Neural progenitor cell (in vitro differentiated cells): ENCODE results near the gene DKKL1.

Experiments used
- EZH2phosphoT487 ChIP-seq: fragments of 200-600 bp; sonication (generic); IDR thresholded peaks from 2 replicates; pipeline ENCODE4 v1.6.1; 2017; ENCODE audit warnings: antibody characterized with exemption
- TF ChIP-seq, protein P1 (sequence below): fragments of 200-600 bp; sonication (generic); IDR thresholded peaks from 2 replicates; pipeline ENCODE4 v1.5.1; 2017; ENCODE audit warnings: antibody characterized with exemption, mild to moderate bottlenecking

DNA sequence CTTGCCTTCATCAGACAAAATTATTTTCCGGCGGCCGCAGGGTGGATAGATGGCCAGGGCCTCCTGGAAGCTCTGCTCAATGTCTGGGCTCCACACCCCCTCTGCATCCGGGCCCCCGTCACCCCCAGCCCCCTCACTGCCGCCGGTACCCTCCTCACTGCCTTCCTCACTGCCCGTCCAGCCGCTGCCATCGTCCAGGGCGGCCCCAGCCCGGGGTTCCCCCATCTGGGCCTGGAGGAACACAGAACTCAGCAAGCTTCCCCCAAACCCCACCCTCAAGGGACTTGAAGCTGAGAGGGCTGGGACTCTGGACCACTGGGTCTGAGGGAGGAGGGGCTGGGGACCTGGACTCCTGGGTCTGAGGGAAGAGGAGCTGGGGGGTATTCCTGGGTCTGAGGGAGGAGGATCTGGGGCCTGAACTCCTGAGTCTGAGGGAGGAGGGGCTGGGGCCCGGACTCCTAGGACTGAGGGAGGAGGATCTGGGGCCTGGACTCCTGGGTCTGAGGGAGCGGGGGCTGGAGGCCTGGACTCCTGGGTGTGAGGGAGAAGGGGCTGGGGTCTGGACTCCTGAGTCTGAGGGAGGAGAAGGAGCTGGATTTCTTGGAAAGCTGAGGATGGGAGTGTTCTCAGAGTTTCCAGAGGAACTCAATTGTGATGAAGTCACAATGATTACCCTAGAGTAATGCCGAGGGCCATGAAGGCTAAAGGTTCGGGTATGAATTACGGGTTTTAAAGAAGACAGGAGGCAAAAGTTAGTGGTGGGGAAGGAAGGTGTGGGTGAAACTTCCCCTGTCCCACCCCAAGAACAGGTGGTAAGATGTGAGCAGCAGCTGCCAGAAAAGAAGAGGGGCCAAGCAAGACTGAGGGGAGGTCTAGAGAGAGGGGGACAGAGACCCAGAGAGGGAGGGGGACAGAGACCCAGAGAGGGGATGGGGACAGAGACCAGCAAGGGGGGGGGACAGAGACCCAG lies 3.5 kb upstream of the DKKL1 start:
- TF ChIP-seq, protein P1, sequence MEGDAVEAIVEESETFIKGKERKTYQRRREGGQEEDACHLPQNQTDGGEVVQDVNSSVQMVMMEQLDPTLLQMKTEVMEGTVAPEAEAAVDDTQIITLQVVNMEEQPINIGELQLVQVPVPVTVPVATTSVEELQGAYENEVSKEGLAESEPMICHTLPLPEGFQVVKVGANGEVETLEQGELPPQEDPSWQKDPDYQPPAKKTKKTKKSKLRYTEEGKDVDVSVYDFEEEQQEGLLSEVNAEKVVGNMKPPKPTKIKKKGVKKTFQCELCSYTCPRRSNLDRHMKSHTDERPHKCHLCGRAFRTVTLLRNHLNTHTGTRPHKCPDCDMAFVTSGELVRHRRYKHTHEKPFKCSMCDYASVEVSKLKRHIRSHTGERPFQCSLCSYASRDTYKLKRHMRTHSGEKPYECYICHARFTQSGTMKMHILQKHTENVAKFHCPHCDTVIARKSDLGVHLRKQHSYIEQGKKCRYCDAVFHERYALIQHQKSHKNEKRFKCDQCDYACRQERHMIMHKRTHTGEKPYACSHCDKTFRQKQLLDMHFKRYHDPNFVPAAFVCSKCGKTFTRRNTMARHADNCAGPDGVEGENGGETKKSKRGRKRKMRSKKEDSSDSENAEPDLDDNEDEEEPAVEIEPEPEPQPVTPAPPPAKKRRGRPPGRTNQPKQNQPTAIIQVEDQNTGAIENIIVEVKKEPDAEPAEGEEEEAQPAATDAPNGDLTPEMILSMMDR, result no peak
- no peak for TF ChIP-seq EZH2phosphoT487
